ENCODE data around the gene TCTN1. TPM values are rescaled to one million over a fixed set of nuclear protein-coding genes. Genes with fewer than 3 reads are reported as not detected.
A peak's percentile ranks its signal among the peaks of the same experiment; 100 is the strongest.
"Not testable (repeated sequence)": the region's sequence is repeated elsewhere in the genome, so short reads cannot be mapped to it uniquely, and the experiment has no call there.

TCTN1 gene
- total RNA-seq, 2 donors from 2014 or later = 21.2 to 33.1 TPM

- DNase-seq = peak; percentile 72
- intact Hi-C loops (cut with DNase I) = no loop called here
These were observed 31.4 kb upstream of the TCTN1 start for GRCh38 chr12:110582276-110583136.

GRCh38 chr12:110583137-110584059 lies 30.5 kb upstream of the TCTN1 start, which contains the start of gene PPTC7:
Gene PPTC7 (minus strand): TSS chr12:110583318. CDS start chr12:110583031, 287 bp downstream.
- intact Hi-C loops (cut with DNase I) = no loop called here
- DNase-seq = peak; percentile 97
- ATAC-seq = peak; percentile 98 to 99

More at GRCh38 chr12:110582276-110583136, 31.4 kb upstream of the TCTN1 start:
- peak; percentile 51 to 55 for ATAC-seq

GRCh38 chr12:110585231-110585799 lies 28.6 kb upstream of the TCTN1 start:
- intact Hi-C loops (cut with DNase I) = no loop called here

GRCh38 chr12:110587102-110587501 lies 26.8 kb upstream of the TCTN1 start:
- ATAC-seq; DNase-seq; intact Hi-C loops (cut with DNase I): not testable (repeated sequence)

More at GRCh38 chr12:110585231-110585799, 28.6 kb upstream of the TCTN1 start:
- DNase-seq (no peak), ATAC-seq (no peak)

- no peak for ATAC-seq
- intact Hi-C loops (cut with DNase I) = no loop called here
These were observed 23.9 kb upstream of the TCTN1 start for GRCh38 chr12:110590059-110590458.

GRCh38 chr12:110590806-110591326 lies 23.1 kb upstream of the TCTN1 start:
- DNase-seq (no peak), ATAC-seq (peak; percentile 80 to 81)
- intact Hi-C loops (cut with DNase I) = no loop called here

More at GRCh38 chr12:110590059-110590458, 23.9 kb upstream of the TCTN1 start:
- DNase-seq = no peak

- ATAC-seq (peak; percentile 17 to 46), DNase-seq (no peak)
- intact Hi-C loops (cut with DNase I) = no loop called here
These were observed 22.4 kb upstream of the TCTN1 start for GRCh38 chr12:110591451-110592051.

- intact Hi-C loops (cut with DNase I) = no loop called here
- ATAC-seq (no peak), DNase-seq (no peak)
These were observed 21.9 kb upstream of the TCTN1 start for GRCh38 chr12:110592078-110592477.

GRCh38 chr12:110592919-110593318 lies 21.0 kb upstream of the TCTN1 start:
- ATAC-seq; intact Hi-C loops (cut with DNase I); DNase-seq: not testable (repeated sequence)

- DNase-seq (no peak), ATAC-seq (no peak)
- intact Hi-C loops (cut with DNase I) = no loop called here
These were observed 16.0 kb upstream of the TCTN1 start for GRCh38 chr12:110597885-110598284.

GRCh38 chr12:110599334-110599733 lies 14.6 kb upstream of the TCTN1 start:
- intact Hi-C loops (cut with DNase I) = no loop called here
- ATAC-seq = no peak
- no peak for DNase-seq

- intact Hi-C loops (cut with DNase I) = loop anchor here (5.0 kb wide), 2 partner anchors 88 to 148 kb away; partner anchors contain the start of gene ARPC3 (in 1 of the 2)
- DNase-seq (no peak), ATAC-seq (peak; percentile 41 to 56)
These were observed 13.7 kb upstream of the TCTN1 start for GRCh38 chr12:110600254-110600653.

GRCh38 chr12:110602085-110602814 lies 11.7 kb upstream of the TCTN1 start:
- DNase-seq = not testable (repeated sequence)
- intact Hi-C loops (cut with DNase I) = loop anchor here (1.0 to 5.0 kb wide), 3 partner anchors 90 to 150 kb away; partner anchors contain the start of gene ARPC3 (in 1 of the 2)
- ATAC-seq = peak; percentile 69 to 84

- intact Hi-C loops (cut with DNase I) = loop anchor here in 1 of 2 donors (5.0 kb wide), 1 partner anchor 221 kb away; no protein-coding TSS in a partner anchor
- ATAC-seq (no peak), DNase-seq (no peak)
These were observed 7.7 kb upstream of the TCTN1 start for GRCh38 chr12:110606253-110606611.

GRCh38 chr12:110613071-110613770 lies 708 bp upstream of the TCTN1 start:
- DNase-seq (no peak), ATAC-seq (no peak)
- intact Hi-C loops (cut with DNase I) = no loop called here

GRCh38 chr12:110615171-110615570 lies 1.2 kb downstream of the TCTN1 start:
- intact Hi-C loops (cut with DNase I) = no loop called here
- DNase-seq = no peak
- ATAC-seq = no peak

- no peak for DNase-seq
- no peak for ATAC-seq
- intact Hi-C loops (cut with DNase I) = no loop called here
These were observed 2.7 kb downstream of the TCTN1 start for GRCh38 chr12:110616471-110617115.
